Activated effector memory CD4-positive, alpha-beta T cell treated with Interleukin-2 at 50 U/mL for 16 hours (primary cell): ENCODE results near the gene ADGRG4.

Experiments used
- DNase-seq: peaks from one replicate; pipeline ENCODE4 v3.0.0-alpha.2; 2020

Gene ADGRG4

GRCh38 chrX:136295380-136295779 is 5.4 kb upstream of the ADGRG4 start:
- DNase-seq: no peak

- DNase-seq: no peak
Observed at GRCh38 chrX:136303041-136303440, 2.3 kb downstream of the ADGRG4 start.

DNA sequence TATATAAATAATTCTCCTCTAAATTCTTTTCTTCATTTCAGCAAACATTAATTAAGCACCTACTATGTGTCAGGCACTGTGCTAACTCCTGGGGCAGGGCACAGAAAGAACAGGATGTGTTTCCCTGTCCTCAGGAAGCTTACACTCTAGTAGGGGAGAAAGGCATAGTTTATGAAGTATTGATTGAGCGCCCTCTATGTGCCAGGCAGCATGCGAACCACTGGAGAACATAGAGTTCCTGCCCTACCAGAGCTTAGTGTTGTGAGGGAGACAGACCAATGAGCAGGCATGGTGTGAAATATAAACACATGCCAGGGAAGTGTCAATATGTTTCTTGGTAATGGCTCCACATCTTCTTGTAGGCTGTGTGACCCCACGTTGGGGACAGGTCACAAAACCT is 3.7 kb downstream of the ADGRG4 start:
- DNase-seq: no peak

GRCh38 chrX:136306182-136306581 is 5.4 kb downstream of the ADGRG4 start:
- DNase-seq: no peak

GRCh38 chrX:136307471-136307870 is 6.7 kb downstream of the ADGRG4 start:
- DNase-seq: no peak

DNA sequence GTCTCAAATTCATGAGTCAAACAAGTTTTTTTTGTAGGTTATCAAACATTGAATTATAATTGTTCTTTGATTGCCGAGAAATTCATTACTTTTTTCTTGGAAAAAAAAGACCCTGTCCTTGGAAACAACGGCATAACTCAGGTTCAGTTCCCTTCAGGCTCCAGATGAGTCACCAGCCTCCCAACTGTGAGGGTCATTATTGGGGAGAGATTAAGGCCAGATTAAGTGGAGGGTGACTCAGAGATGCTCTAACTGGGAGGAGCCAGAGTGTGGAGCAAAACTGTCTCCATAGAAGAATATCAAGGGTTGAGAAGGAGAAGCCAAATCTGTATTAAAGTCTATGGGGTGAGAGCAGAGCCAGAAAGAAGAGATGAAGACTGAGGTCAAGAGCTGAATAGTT is 9.6 kb downstream of the ADGRG4 start:
- no peak for DNase-seq

DNA sequence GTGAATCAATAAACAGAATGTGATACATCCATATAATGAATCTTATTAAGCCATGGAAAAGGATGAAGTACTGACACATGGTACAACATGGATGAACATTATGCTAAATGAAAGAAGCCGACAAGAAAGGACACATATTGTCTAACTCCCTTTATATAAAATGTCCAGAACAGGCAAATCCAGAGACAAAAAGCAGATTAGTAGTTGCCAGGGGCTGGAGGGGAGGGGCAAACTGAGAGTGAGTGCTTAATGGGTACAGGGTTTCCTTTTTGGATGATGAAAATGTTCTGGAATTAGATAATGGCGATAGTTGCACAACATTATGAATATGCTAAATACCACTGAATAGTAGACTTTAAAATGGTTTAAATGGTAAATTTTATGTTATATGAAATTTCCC is 17.4 kb downstream of the ADGRG4 start:
- no peak for DNase-seq

GRCh38 chrX:136318895-136319597 is 18.3 kb downstream of the ADGRG4 start:
- no peak for DNase-seq

GRCh38 chrX:136319600-136319999 is 18.8 kb downstream of the ADGRG4 start:
- DNase-seq: no peak

DNA sequence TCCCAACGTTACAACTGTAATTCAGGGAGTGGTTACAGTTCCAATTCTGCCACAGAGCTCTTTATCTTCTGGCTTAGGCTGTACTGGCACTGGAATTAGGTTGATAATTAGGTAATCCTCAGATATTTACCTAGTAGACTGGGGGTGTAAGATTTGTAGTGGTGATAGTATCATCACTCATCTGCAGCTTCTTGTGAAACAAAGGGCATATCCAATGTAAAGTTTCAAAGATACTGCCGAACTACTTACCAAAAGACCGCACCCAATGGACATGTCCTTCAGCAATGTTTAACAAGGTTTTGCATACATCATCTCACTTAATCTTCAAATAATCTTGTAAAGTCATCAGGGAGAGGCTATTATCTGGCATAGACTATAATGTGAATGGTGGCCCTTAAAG is 20.8 kb downstream of the ADGRG4 start:
- DNase-seq: no peak

DNA sequence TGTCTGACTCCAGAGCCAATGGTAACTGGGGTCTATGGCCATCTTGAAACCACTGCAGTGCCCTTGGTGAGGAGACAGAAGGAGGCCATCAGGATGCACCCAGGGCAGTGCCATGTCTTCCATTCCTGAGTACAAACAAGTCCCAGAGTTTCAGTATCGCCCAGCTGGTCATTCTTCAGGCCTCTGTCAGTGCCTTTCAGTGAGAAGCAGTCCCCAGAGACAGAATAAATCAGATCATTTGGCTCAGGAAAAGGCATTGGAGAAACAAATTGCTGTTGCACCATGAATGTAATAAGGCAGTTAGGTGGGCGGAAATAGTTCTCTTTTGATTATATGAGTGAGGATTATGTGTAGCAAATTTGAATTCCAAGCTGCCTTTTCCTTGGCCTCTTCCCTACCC is 21.3 kb downstream of the ADGRG4 start:
- DNase-seq: no peak

DNA sequence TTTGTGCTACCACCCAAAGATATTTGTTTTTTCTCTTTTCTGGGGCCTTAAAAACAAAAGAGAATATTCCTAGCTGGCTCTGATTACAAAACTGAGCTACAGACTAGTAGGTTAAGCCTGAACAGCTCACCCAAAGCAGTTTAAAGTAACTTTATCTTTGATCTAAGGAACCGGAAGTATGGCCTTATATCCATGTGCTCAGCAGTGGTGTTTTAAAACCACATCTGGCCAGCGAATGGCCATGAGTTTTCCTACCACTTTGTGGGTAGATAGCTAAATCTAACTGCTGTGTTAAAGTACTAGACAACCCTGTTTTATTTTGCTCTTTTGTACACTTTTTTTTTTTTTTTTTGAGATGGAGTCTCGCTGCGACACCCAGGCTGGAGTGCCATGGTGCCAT is 24.6 kb downstream of the ADGRG4 start:
- no peak for DNase-seq

DNA sequence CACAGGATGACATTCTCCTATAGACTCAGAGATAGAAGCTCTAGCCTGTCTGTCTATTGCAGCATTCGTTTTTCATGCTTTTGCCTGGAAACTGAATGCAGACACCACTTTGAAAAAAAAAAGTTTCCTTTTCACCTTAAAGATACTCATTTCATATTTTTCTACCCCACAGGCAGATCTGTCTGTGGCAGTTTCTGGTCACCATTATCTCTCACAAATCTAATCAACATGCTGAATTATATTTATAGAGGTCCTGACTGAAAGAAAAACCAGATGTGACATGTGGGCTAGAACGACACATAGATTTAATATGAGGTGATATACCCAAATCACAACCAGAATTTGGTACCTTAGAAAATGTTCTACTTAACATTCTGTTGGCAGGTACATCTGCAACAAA is 28.2 kb downstream of the ADGRG4 start:
- DNase-seq: no peak

- DNase-seq: no peak
Observed at GRCh38 chrX:136336623-136337022, 35.9 kb downstream of the ADGRG4 start.

DNA sequence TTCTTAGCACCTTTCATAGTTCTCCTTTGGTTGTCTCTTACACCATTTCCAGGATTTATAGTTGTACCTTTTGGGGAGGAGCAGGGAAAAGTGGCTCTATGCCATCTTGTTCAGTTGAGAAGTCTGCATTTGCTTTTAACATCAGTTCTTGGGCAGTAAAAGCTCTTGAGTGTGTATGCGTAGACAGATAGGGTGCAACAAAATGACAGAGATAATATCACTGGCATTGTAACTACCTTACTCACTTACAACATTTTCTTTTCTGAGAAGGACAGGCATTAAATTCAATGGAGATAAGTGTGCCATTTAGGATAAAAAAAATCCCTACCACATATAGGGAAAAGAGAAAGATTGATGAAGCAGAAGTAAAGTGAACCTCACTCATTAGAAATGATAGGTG is 38.9 kb downstream of the ADGRG4 start:
- DNase-seq: no peak

DNA sequence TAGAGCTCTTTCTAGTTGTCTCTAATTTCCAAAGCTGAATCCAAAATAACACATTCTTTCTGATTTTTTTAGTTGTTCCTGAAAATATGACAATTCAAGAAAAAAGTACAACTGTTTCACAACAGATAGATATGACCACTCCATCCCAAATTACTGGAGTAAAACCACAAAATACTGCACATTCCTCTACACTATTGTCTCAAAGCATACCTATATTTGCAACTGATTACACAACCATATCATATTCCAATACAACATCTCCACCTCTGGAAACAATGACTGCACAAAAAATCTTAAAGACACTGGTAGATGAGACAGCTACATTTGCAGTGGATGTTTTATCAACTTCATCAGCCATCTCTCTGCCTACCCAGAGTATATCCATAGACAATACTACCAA is 43.6 kb downstream of the ADGRG4 start:
- DNase-seq: no peak

- no peak for DNase-seq
Observed at GRCh38 chrX:136346506-136346905, 45.7 kb downstream of the ADGRG4 start.

DNA sequence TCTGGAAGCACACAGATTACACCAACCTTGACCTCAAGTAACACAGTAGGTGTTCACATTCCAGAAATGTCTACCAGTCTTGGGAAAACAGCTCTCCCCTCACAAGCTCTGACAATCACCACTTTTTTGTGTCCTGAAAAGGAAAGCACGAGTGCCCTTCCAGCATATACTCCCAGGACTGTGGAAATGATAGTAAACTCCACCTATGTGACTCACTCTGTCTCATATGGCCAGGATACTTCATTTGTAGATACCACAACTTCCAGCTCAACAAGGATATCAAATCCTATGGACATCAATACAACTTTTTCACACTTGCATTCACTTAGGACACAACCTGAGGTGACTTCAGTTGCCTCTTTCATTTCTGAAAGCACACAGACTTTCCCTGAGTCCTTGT is 46.9 kb downstream of the ADGRG4 start:
- no peak for DNase-seq

DNA sequence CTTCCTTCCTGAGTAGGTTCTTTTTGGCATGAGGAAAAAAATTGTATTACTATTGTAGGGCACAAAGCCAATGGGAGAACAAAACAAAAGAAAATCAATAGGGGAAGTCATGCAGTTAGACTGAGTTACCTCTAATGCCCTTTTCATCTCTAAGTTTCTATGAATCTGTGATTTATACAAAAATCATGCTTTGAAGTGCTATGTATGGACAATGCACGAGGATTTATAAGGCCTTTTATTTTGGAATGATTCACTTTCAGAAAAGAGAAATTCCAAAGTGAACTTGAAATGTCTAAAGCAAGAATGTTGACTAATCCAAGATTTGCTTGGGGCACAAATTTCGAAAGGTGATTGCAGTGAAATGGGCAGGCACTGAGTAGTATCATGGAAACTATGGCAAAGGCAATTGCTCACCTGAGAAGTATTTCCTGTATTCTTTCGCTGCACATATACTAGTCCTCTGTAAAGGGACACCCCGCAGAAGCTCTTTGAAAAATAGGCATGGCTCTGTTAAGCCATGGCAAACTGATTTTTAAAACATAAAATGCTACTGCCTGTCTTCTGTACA is 52.8 kb downstream of the ADGRG4 start:
- DNase-seq: no peak

- no peak for DNase-seq
Observed at GRCh38 chrX:136354201-136354600, 53.4 kb downstream of the ADGRG4 start.

DNA sequence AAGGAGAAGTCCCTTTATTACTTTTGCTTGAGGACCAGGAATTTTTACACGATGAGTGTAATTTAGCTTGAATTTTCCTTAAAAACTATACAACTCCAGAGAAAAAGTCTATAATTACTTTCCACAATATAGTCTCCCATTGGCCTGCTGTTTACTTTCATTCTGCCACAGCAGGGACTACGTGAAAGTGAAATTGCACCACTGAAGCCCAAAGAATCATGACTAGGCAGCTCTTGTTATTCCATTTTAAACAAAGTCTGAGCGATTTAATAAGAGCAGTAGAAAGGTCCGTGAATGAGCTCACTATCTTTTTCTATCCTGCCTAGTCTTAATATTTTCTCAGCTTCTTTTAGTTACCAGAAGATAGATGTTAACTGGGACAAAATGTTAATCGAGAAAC is 68.6 kb downstream of the ADGRG4 start:
- DNase-seq: no peak

DNA sequence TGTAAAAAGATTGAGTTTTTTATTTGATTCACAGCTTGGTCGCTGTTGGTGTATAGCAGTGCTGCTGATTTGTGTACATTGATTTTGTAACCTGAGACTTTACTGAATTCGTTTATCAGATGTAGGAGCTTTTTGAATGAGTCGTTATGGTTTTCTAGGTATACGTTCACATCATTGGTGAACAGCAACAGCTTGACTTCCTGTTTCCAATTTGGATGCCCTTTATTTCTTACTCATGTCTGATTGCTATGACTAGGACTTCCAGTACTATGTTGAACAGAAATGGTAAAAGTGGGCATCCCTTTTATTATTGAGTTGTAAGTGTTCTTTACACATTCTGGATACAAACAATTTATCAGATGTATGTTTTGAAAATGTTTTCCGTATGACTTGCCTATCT is 76.0 kb downstream of the ADGRG4 start:
- DNase-seq: no peak

- DNase-seq: no peak
Observed at GRCh38 chrX:136380010-136380769, 79.4 kb downstream of the ADGRG4 start.

- DNase-seq: no peak
Observed at GRCh38 chrX:136386173-136386572, 85.4 kb downstream of the ADGRG4 start.
